Natural killer cell (primary cell): ENCODE results near the gene MPHOSPH6. TPM values are rescaled to one million over a fixed set of nuclear protein-coding genes. Genes with fewer than 3 reads are reported as not detected.

Source experiments
- ATAC-seq, 3 donors: fragments of 150-1000 bp in 2 of 3; fragments of 200-7000 bp in 1 of 3; cut with Tn5 transposase; 1 replicate in 1 of 3; 2 replicates in 2 of 3; pipeline ENCODE4 v1.10.0; 2021; ENCODE audit warnings: mild to moderate bottlenecking in 2 of 3, moderate library complexity in 2 of 3
- DNase-seq, 2 donors: peaks; one replicate each; pipeline versions ENCODE4 v3.0.0 to v3.0.0-alpha.2; 2013 to 2021; ENCODE audit warnings: mixed read lengths in 1 of 2
- H3K27ac ChIP-seq: one replicate; pipeline ENCODE4 v1.5.1; 2013; ENCODE audit warnings: mild to moderate bottlenecking, low read length
- H3K27me3 ChIP-seq: one replicate; pipeline ENCODE4 v1.6.1; 2013; ENCODE audit warnings: low read length; ENCODE audit not compliant: control insufficient read depth, insufficient read depth
- H3K36me3 ChIP-seq: one replicate; pipeline ENCODE4 v1.6.1; 2013; ENCODE audit warnings: low read length; ENCODE audit not compliant: control insufficient read depth, insufficient read depth
- H3K4me1 ChIP-seq: one replicate; pipeline ENCODE4 v1.6.1; 2013; ENCODE audit warnings: low read length; ENCODE audit not compliant: control insufficient read depth, insufficient read depth
- H3K4me3 ChIP-seq: one replicate; pipeline ENCODE4 v1.5.1; 2013; ENCODE audit warnings: low read length
- H3K9me3 ChIP-seq: one replicate; pipeline ENCODE4 v1.6.1; 2013; ENCODE audit warnings: low read length; ENCODE audit not compliant: control insufficient read depth, insufficient read depth
- H3K27ac Mint-ChIP-seq, 2 donors: one replicate each; pipeline ENCODE4 v1.8.0; 2022; ENCODE audit warnings: mild to moderate bottlenecking in 2 of 2, mixed read lengths in 2 of 2, moderate library complexity in 1 of 2
- H3K27me3 Mint-ChIP-seq, 2 donors: one replicate each; pipeline ENCODE4 v1.8.0; 2022; ENCODE audit warnings: low read depth in 2 of 2, mixed read lengths in 2 of 2
- H3K36me3 Mint-ChIP-seq: one replicate; pipeline ENCODE4 v1.8.0; 2022; ENCODE audit warnings: mixed read lengths
- H3K4me1 Mint-ChIP-seq, 2 donors: one replicate each; pipeline ENCODE4 v1.8.0; 2022; ENCODE audit warnings: mixed read lengths in 2 of 2
- H3K4me3 Mint-ChIP-seq: one replicate; pipeline ENCODE4 v1.8.0; 2022; ENCODE audit warnings: mild to moderate bottlenecking, moderate library complexity, mixed read lengths
- H3K9me3 Mint-ChIP-seq, 2 donors: one replicate each; pipeline ENCODE4 v1.8.0; 2022; ENCODE audit warnings: mixed read lengths in 2 of 2
- CTCF ChIP-seq: fragments of 200-600 bp; IDR thresholded peaks from one replicate; pipeline ENCODE4 v1.8.0; 2022; ENCODE audit warnings: antibody characterized with exemption
- WGBS: methylation state at CpG from one replicate; pipeline ENCODE4 v1.1.7; 2013; ENCODE audit warnings: missing lambda C conversion rate; ENCODE audit not compliant: insufficient coverage; 5-methylcytosine and 5-hydroxymethylcytosine counted together
- intact Hi-C: fragments of 100-400 bp; cut with micrococcal nuclease; formaldehyde crosslinking; loops from one replicate; pipeline ENCODE4 v1.14.2; 2022
- total RNA-seq, 4 donors: library from RNA; stranded (reverse); fragments of 120-200 nt in 1 of 4; gene quantifications; one replicate each; pipeline versions ENCODE4 v1.2.3 to v1.2.4, GENCODE V29; 2013 to 2022

The MPHOSPH6 gene
- total RNA-seq, 3 donors from 2014 or later (not counting 1 experiment from before 2014, with no cell fraction given), result 14.5 to 25.3 (median 15.5) TPM

- DNase-seq (no peak), ATAC-seq (no peak)
- Histone ChIP-seq H3K9me3 (no peaks in the 10 kb centered on the region), H3K4me3 (no peak overlapping the region), H3K27ac (no peak overlapping the region), H3K4me1 (no peaks in the 10 kb centered on the region), H3K36me3 (no peaks in the 10 kb centered on the region), H3K27me3 (peaks cover under 1% of the 10 kb centered on the region)
- H3K36me3 Mint-ChIP-seq, result no peaks in the 10 kb centered on the region
- H3K9me3 Mint-ChIP-seq, result no peaks in the 10 kb centered on the region
- no peak overlapping the region for H3K4me3 Mint-ChIP-seq
- no peak for TF ChIP-seq CTCF
- H3K4me1 Mint-ChIP-seq, result no peaks in the 10 kb centered on the region
- H3K27ac Mint-ChIP-seq, result no peak overlapping the region
- peaks cover 10 to 22% of the 10 kb centered on the region in 2 donors for H3K27me3 Mint-ChIP-seq
- intact Hi-C loops, result no loop called here
- no CpG with 5 or more reads among the region's 4 CpGs for WGBS
Measured at GRCh38 chr16:82182266-82183003, 12.4 kb upstream of the MPHOSPH6 start.

GRCh38 chr16:82181461-82182185 is 11.6 kb upstream of the MPHOSPH6 start:
- no peak for ATAC-seq
- 94% methylated on average over 2 of the region's 3 CpGs for WGBS
- peaks cover 11 to 22% of the 10 kb centered on the region in 2 donors for H3K27me3 Mint-ChIP-seq

GRCh38 chr16:82178352-82178751 is 8.3 kb upstream of the MPHOSPH6 start:
- DNase-seq (no peak), ATAC-seq (no peak)
- Histone ChIP-seq H3K4me3 (no peak overlapping the region), H3K27ac (no peak overlapping the region), H3K4me1 (no peaks in the 10 kb centered on the region), H3K9me3 (no peaks in the 10 kb centered on the region), H3K36me3 (no peaks in the 10 kb centered on the region), H3K27me3 (peaks cover 8% of the 10 kb centered on the region)
- 96% methylated on average over 2 of the region's 2 CpGs for WGBS
- no peak overlapping the region for H3K4me3 Mint-ChIP-seq
- H3K27me3 Mint-ChIP-seq, result peaks cover 29 to 40% of the 10 kb centered on the region in 2 donors
- intact Hi-C loops, result no loop called here
- H3K36me3 Mint-ChIP-seq, result no peaks in the 10 kb centered on the region
- no peak overlapping the region for H3K27ac Mint-ChIP-seq
- H3K4me1 Mint-ChIP-seq, result no peaks in the 10 kb centered on the region
- TF ChIP-seq CTCF, result no peak
- H3K9me3 Mint-ChIP-seq, result no peaks in the 10 kb centered on the region

More at GRCh38 chr16:82181461-82182185, 11.6 kb upstream of the MPHOSPH6 start:
- intact Hi-C loops, result no loop called here
- DNase-seq, result no peak
- no peaks in the 10 kb centered on the region for H3K4me1 Mint-ChIP-seq
- no peaks in the 10 kb centered on the region for H3K36me3 ChIP-seq
- no peaks in the 10 kb centered on the region for H3K9me3 ChIP-seq
- H3K9me3 Mint-ChIP-seq, result no peaks in the 10 kb centered on the region
- H3K27ac ChIP-seq, result no peak overlapping the region
- no peak overlapping the region for H3K4me3 ChIP-seq
- H3K27ac Mint-ChIP-seq, result no peak overlapping the region
- H3K4me3 Mint-ChIP-seq, result no peak overlapping the region
- TF ChIP-seq CTCF, result no peak
- H3K36me3 Mint-ChIP-seq, result no peaks in the 10 kb centered on the region
- no peaks in the 10 kb centered on the region for H3K4me1 ChIP-seq
- H3K27me3 ChIP-seq, result peaks cover 2% of the 10 kb centered on the region
